Measurements from ENCODE around the gene EGF.
"Not testable (repeated sequence)": the region's sequence is repeated elsewhere in the genome, so short reads cannot be mapped to it uniquely, and the experiment has no call there.

The EGF gene

GRCh38 chr4:110034026-110034393 is 121.3 kb downstream of the EGF start:
- no peak for DNase-seq (ENCODE audit: low read depth)

GRCh38 chr4:110039164-110039563 is 126.5 kb downstream of the EGF start:
- DNase-seq (ENCODE audit: low read depth): not testable (repeated sequence)

- no peak for DNase-seq (ENCODE audit: low read depth)
Measured at GRCh38 chr4:110041735-110042134, 129.1 kb downstream of the EGF start.

GRCh38 chr4:110042545-110043517 is 130.1 kb downstream of the EGF start:
- DNase-seq (ENCODE audit: low read depth): no peak

GRCh38 chr4:110046588-110047049 is 133.9 kb downstream of the EGF start:
- DNase-seq (ENCODE audit: low read depth): no peak

GRCh38 chr4:110049951-110050925 is 137.6 kb downstream of the EGF start:
- peak; percentile 42 for DNase-seq (ENCODE audit: low read depth)

GRCh38 chr4:110055158-110055768 is 142.6 kb downstream of the EGF start:
- no peak for DNase-seq (ENCODE audit: low read depth)

- no peak for DNase-seq (ENCODE audit: low read depth)
Measured at GRCh38 chr4:110058677-110059076, 146.0 kb downstream of the EGF start.

- DNase-seq (ENCODE audit: low read depth): no peak
Measured at GRCh38 chr4:110059556-110060191, 147.0 kb downstream of the EGF start.

GRCh38 chr4:110061076-110061475 is 148.4 kb downstream of the EGF start:
- DNase-seq (ENCODE audit: low read depth): no peak

Data from activated gamma-delta T cell treated with anti-CD3 and anti-CD28 coated beads, Interleukin-2, amount 50 U/mL, for 16 hours (primary cell).